ENCODE results near the gene CLEC20A. TPM values are rescaled to one million over a fixed set of nuclear protein-coding genes. Genes with fewer than 3 reads are reported as not detected.

CLEC20A gene
- total and polyA plus RNA-seq, 7 donors: 0.22 TPM; not detected in 6

DNA sequence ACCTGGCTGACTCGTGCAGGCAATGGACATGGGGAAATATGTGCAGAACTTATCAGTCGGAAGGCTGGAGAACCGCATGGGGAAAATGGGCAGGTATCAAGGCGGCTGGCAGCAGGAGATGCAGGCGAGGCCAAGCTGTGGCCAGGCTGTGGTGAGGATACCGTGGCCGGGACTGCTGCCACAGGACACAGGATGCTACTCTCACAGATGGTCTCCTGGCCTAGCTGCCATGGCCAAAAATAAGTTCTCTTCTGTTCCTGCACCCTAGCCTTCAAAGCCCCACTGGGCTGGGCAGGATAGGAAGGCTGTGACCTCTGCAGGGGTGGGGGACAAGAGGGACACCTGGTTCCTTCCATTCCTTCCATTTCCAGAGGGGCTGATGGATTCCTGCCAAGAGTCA is 42.5 kb upstream of the CLEC20A start:
- no peak for DNase-seq
- Histone ChIP-seq H3K9me3 (no peaks in the 10 kb centered on the region), H3K27ac (peak overlapping the region; percentile 43), H3K36me3 (ENCODE audit: insufficient read depth in 1 of 2, low read depth in 1 of 2) (no peaks in the 10 kb centered on the region), H3K27me3 (ENCODE audit: insufficient read depth in 3 of 3, low read length in 2 of 3) (no peaks in the 10 kb centered on the region), H3K4me1 (peaks cover 16% of the 10 kb centered on the region), H3K4me3 (no peak overlapping the region)
- peak in 2 of 4 donors; percentile 15 to 53 for ATAC-seq
- WGBS, 3 donors: 21 to 31% (median 21%) methylated on average over 7 of the region's 7 CpGs
- intact Hi-C loops (cut with DNase I): loop anchor here (5.0 to 10.0 kb wide), 2 partner anchors 326 to 463 kb away; no protein-coding TSS in a partner anchor
- TF ChIP-seq, protein P1, sequence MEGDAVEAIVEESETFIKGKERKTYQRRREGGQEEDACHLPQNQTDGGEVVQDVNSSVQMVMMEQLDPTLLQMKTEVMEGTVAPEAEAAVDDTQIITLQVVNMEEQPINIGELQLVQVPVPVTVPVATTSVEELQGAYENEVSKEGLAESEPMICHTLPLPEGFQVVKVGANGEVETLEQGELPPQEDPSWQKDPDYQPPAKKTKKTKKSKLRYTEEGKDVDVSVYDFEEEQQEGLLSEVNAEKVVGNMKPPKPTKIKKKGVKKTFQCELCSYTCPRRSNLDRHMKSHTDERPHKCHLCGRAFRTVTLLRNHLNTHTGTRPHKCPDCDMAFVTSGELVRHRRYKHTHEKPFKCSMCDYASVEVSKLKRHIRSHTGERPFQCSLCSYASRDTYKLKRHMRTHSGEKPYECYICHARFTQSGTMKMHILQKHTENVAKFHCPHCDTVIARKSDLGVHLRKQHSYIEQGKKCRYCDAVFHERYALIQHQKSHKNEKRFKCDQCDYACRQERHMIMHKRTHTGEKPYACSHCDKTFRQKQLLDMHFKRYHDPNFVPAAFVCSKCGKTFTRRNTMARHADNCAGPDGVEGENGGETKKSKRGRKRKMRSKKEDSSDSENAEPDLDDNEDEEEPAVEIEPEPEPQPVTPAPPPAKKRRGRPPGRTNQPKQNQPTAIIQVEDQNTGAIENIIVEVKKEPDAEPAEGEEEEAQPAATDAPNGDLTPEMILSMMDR (IDR thresholded peaks at IDR 0.05): no peak

DNA sequence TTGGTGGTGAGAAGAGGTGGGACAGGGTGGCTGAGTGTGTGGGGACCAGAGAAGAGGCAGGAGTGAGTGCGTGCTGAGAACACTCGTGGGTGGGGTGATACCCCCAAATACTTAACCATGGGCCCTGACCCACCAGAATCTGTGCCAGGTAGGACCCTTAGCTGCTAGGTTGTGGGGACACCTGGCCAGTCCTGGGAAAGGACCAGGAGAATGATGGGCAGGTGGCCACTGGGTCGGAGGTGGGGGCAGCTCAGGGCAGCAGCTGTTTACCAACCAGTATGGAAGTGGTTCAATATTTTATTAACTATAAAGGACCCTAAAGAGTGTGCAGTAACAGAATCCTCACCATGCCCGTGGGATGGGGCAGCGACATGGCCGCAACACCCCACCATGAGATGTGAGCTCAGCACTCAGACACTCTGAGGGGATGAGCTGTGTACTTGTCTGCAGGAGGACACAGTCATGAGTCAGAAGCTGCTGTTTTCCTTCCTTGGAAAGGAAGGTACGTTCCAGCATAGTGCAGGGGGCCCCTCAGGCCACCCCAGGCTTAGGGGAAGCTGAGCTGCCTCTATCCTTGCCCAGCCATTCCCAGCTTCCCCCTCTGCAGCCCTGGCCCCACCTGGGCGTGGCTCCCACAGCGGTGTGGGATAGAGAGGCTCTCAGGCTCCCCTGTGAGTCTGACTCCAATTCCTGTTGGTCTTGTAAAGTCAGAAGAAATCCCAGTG is 41.6 kb upstream of the CLEC20A start:
- no peak overlapping the region for H3K4me3 ChIP-seq
- TF ChIP-seq, protein P1 (IDR thresholded peaks at IDR 0.05): no peak
- DNase-seq: peak in 1 of 2 donors; percentile 18
- ATAC-seq: peak; percentile 25 to 38 (median 36)
- intact Hi-C loops (cut with DNase I): loop anchor here (5.0 to 10.0 kb wide), 2 partner anchors 326 to 464 kb away; no protein-coding TSS in a partner anchor
- H3K9me3 ChIP-seq: no peaks in the 10 kb centered on the region
- 45 to 56% (median 54%) methylated on average over 9 of the region's 9 CpGs for WGBS, 3 donors
- peaks cover 16% of the 10 kb centered on the region for H3K4me1 ChIP-seq
- no peaks in the 10 kb centered on the region for H3K36me3 ChIP-seq (ENCODE audit: insufficient read depth in 1 of 2, low read depth in 1 of 2)
- no peaks in the 10 kb centered on the region for H3K27me3 ChIP-seq (ENCODE audit: insufficient read depth in 3 of 3, low read length in 2 of 3)
- peak overlapping the region; percentile 43 for H3K27ac ChIP-seq

DNA sequence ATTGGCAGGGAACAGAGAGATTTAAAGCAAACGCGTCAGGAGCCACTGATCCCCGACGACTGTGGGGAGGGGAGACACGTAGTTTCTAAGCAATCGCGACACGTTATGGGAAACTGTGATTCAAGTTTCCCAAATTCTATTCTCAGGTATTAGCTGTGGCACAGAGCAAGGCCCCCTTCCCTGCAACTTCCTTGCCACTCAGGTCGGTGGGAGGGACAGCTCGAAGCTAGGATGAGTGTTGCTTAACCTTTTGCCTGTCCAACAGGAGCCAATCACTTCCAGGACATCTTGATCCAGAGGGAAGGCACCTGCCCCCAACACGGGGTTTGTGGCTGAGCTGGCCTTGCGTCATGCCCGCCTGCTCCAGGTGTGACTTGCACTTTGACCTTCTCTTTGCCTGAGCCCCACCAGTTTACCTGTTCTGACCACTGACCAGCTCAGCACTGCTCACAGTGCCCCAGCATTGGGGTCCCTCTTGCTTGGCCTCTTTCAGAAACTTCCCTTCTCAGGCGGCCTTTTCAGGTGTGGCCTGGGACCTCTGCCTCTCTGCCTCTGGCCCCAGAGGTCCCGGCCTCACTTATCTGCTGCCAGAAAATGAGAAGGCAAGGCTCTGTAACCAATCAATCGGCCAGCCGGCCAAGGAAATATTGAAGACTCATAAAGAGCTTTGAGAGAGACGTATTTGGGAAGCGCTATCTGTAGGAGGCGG is 40.8 kb upstream of the CLEC20A start:
- TF ChIP-seq, protein P1 (IDR thresholded peaks at IDR 0.05): no peak
- Histone ChIP-seq H3K9me3 (no peaks in the 10 kb centered on the region), H3K27ac (peak overlapping the region; percentile 75), H3K27me3 (ENCODE audit: insufficient read depth in 3 of 3, low read length in 2 of 3) (no peaks in the 10 kb centered on the region), H3K4me1 (peaks cover 16% of the 10 kb centered on the region), H3K36me3 (ENCODE audit: insufficient read depth in 1 of 2, low read depth in 1 of 2) (no peaks in the 10 kb centered on the region), H3K4me3 (no peak overlapping the region)
- intact Hi-C loops (cut with DNase I): loop anchor here (5.0 to 10.0 kb wide), 2 partner anchors 327 to 465 kb away; no protein-coding TSS in a partner anchor
- DNase-seq: peak in 1 of 2 donors; percentile 23
- WGBS, 3 donors: 47 to 59% (median 51%) methylated on average over 20 of the region's 20 CpGs
- peak in 3 of 4 donors; percentile 23 to 36 (median 29) for ATAC-seq

DNA sequence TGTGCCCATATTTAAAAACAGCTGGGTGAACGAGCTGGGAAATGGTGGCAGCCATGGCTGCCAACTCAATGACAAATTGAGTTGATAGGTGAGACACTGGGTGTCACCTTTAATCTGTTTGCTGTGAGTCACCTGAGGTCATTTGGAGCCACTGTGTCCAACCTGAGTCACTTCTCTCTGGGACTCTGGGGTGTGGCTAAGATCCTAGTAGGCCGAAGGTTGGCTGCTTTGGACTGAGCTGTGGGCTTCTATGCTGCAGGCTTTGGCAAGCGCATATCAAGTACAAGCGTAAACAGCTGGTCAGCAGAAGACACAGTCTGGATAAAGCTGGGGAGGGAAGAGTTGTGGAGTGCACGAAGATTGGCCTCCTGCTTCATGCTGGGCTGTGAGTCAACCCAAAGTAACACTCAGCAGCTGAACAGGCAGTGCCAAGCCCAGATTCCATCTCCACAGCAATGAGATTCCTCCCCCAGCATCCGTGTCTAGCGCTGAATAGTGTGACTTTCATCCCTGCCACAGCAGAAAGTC is 40.1 kb upstream of the CLEC20A start:
- Histone ChIP-seq H3K27me3 (ENCODE audit: insufficient read depth in 3 of 3, low read length in 2 of 3) (no peaks in the 10 kb centered on the region), H3K4me3 (no peak overlapping the region), H3K9me3 (no peaks in the 10 kb centered on the region), H3K27ac (peak overlapping the region; percentile 75), H3K4me1 (peaks cover 16% of the 10 kb centered on the region), H3K36me3 (ENCODE audit: insufficient read depth in 1 of 2, low read depth in 1 of 2) (no peaks in the 10 kb centered on the region)
- WGBS, 3 donors: 21 to 33% (median 24%) methylated on average over 7 of the region's 7 CpGs
- intact Hi-C loops (cut with DNase I): loop anchor here (5.0 to 10.0 kb wide), 2 partner anchors 328 to 465 kb away; no protein-coding TSS in a partner anchor
- ATAC-seq: peak; percentile 89 to 92 (median 90)
- TF ChIP-seq, protein P1 (IDR thresholded peaks at IDR 0.05): no peak
- peak; percentile 62 to 80 for DNase-seq

All from psoas muscle (tissue), 8 donors.